ENCODE data around the gene SAMD4A.
A peak's percentile ranks its signal among the peaks of the same experiment; 100 is the strongest.

Gene SAMD4A

GRCh38 chr14:54629635-54630360, 62.9 kb downstream of the SAMD4A start:
- no peak for TF ChIP-seq CTCF (conservative IDR thresholded peaks at IDR 0.05; ENCODE audit: low read depth, low read length)
- no peak overlapping the region for H3K4me3 ChIP-seq (ENCODE audit: low read length)
- no peak for DNase-seq (ENCODE audit: low read depth)

GRCh38 chr14:54631016-54631415, 64.1 kb downstream of the SAMD4A start:
- DNase-seq (ENCODE audit: low read depth): no peak
- no peak for TF ChIP-seq CTCF (conservative IDR thresholded peaks at IDR 0.05; ENCODE audit: low read depth, low read length)

GRCh38 chr14:54632452-54632851, 65.5 kb downstream of the SAMD4A start:
- H3K4me3 ChIP-seq (ENCODE audit: low read length): no peak overlapping the region
- DNase-seq (ENCODE audit: low read depth): no peak
- TF ChIP-seq CTCF (conservative IDR thresholded peaks at IDR 0.05; ENCODE audit: low read depth, low read length): no peak

More at GRCh38 chr14:54631016-54631415, 64.1 kb downstream of the SAMD4A start:
- H3K4me3 ChIP-seq (ENCODE audit: low read length): no peak overlapping the region

GRCh38 chr14:54633076-54633475, 66.1 kb downstream of the SAMD4A start:
- TF ChIP-seq CTCF (conservative IDR thresholded peaks at IDR 0.05; ENCODE audit: low read depth, low read length): no peak
- DNase-seq (ENCODE audit: low read depth): no peak
- H3K4me3 ChIP-seq (ENCODE audit: low read length): no peak overlapping the region

- TF ChIP-seq CTCF (conservative IDR thresholded peaks at IDR 0.05; ENCODE audit: low read depth, low read length): no peak
- no peak for DNase-seq (ENCODE audit: low read depth)
Measured at GRCh38 chr14:54637270-54638134, 70.6 kb downstream of the SAMD4A start.

GRCh38 chr14:54638135-54638446, 71.2 kb downstream of the SAMD4A start:
- no peak overlapping the region for H3K4me3 ChIP-seq (ENCODE audit: low read length)
- no peak for TF ChIP-seq CTCF (conservative IDR thresholded peaks at IDR 0.05; ENCODE audit: low read depth, low read length)
- peak; percentile 65 for DNase-seq (ENCODE audit: low read depth)

More at GRCh38 chr14:54637270-54638134, 70.6 kb downstream of the SAMD4A start:
- H3K4me3 ChIP-seq (ENCODE audit: low read length): no peak overlapping the region

Measured in retinal pigment epithelial cell (primary cell).